ENCODE results near the gene TMEM126B. TPM values are rescaled to one million over a fixed set of nuclear protein-coding genes. Genes with fewer than 3 reads are reported as not detected.

Gene TMEM126B
- total RNA-seq, 1 experiment from 2014 or later: 65.8 TPM

DNA sequence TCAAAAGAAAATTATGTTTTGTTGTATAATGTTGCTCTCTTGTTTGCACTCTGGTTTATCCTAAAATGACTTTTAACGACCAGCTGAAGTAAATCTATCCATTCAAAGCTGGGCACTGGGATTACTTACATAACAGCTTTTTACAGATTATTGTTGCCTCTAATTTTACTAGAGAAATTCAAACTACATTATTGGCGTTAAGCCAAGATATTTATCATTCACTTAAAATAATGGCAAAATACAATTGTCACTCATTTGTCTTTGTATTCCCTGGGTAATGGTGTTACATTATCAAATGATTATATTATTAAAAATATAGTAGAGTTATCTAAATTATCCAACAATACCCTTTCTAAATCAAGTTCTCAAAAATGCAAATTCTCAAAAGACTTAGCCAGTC, 31.5 kb upstream of the TMEM126B start (continued):
- no peak for TF ChIP-seq TEAD4 (CRISPR knock-in tag; IDR thresholded peaks at IDR 0.05)
- no peak for TF ChIP-seq SMAD4 (CRISPR knock-in tag; IDR thresholded peaks at IDR 0.05)
- TF ChIP-seq, protein P1, sequence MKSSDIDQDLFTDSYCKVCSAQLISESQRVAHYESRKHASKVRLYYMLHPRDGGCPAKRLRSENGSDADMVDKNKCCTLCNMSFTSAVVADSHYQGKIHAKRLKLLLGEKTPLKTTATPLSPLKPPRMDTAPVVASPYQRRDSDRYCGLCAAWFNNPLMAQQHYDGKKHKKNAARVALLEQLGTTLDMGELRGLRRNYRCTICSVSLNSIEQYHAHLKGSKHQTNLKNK (CRISPR knock-in tag; IDR thresholded peaks at IDR 0.05): no peak
- TF ChIP-seq IRF2 (CRISPR knock-in tag; IDR thresholded peaks at IDR 0.05; ENCODE audit: borderline replicate concordance, low read depth): no peak
- TF ChIP-seq RORB (CRISPR knock-in tag; IDR thresholded peaks at IDR 0.05): no peak
- no peak for TF ChIP-seq SMAD3 (CRISPR knock-in tag; IDR thresholded peaks at IDR 0.05; ENCODE audit: borderline replicate concordance)
- TF ChIP-seq, protein P2, sequence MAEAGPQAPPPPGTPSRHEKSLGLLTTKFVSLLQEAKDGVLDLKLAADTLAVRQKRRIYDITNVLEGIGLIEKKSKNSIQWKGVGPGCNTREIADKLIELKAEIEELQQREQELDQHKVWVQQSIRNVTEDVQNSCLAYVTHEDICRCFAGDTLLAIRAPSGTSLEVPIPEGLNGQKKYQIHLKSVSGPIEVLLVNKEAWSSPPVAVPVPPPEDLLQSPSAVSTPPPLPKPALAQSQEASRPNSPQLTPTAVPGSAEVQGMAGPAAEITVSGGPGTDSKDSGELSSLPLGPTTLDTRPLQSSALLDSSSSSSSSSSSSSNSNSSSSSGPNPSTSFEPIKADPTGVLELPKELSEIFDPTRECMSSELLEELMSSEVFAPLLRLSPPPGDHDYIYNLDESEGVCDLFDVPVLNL (CRISPR knock-in tag; IDR thresholded peaks at IDR 0.05; ENCODE audit: borderline replicate concordance, low read depth): no peak
- TF ChIP-seq, protein P3, sequence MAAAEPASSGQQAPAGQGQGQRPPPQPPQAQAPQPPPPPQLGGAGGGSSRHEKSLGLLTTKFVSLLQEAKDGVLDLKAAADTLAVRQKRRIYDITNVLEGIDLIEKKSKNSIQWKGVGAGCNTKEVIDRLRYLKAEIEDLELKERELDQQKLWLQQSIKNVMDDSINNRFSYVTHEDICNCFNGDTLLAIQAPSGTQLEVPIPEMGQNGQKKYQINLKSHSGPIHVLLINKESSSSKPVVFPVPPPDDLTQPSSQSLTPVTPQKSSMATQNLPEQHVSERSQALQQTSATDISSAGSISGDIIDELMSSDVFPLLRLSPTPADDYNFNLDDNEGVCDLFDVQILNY (CRISPR knock-in tag; IDR thresholded peaks at IDR 0.05): no peak

DNA sequence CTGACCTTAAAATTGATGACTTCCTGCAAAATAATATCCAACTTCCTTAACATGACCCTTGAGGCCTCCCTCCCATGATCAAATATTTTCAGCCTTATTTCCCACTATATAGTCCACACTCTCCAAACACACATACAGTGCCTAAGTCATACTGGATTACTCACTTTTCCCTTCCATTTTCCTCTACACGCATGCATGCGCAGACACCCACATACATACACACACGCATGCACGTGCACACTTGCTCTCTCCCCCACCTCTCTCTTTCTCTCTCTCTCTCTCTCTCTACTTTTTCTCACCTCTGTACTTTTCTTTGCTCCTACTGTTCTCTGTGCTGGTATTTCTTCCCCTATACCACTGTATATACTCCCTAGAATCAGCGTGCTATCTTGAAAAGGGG, 29.3 kb upstream of the TMEM126B start:
- POLR2A ChIA-PET: no interaction called here
- Mint-ChIP-seq H3K36me3 (no peaks in the 10 kb centered on the region), H3K27me3 (ENCODE audit: low read depth) (no peaks in the 10 kb centered on the region), H3K4me1 (peaks cover 19% of the 10 kb centered on the region), H3K27ac (peak overlapping the region; percentile 8; the same call in 1 of the 2 replicates), H3K4me3 (no peak overlapping the region), H3K9me3 (no peaks in the 10 kb centered on the region)
- ATAC-seq (no peak), DNase-seq (ENCODE audit: low spot score) (no peak)
- CTCF ChIA-PET: no interaction called here
- TF ChIP-seq KAT7 (CRISPR knock-in tag; IDR thresholded peaks at IDR 0.05; ENCODE audit: borderline replicate concordance): no peak
- TF ChIP-seq ATF1 (CRISPR knock-in tag; IDR thresholded peaks at IDR 0.05): no peak
- TF ChIP-seq FOXJ3 (CRISPR knock-in tag; IDR thresholded peaks at IDR 0.05; ENCODE audit: borderline replicate concordance): no peak
- TF ChIP-seq, protein P4, sequence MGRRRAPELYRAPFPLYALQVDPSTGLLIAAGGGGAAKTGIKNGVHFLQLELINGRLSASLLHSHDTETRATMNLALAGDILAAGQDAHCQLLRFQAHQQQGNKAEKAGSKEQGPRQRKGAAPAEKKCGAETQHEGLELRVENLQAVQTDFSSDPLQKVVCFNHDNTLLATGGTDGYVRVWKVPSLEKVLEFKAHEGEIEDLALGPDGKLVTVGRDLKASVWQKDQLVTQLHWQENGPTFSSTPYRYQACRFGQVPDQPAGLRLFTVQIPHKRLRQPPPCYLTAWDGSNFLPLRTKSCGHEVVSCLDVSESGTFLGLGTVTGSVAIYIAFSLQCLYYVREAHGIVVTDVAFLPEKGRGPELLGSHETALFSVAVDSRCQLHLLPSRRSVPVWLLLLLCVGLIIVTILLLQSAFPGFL (CRISPR knock-in tag; IDR thresholded peaks at IDR 0.05; ENCODE audit: borderline replicate concordance): no peak
- TF ChIP-seq, protein P5, sequence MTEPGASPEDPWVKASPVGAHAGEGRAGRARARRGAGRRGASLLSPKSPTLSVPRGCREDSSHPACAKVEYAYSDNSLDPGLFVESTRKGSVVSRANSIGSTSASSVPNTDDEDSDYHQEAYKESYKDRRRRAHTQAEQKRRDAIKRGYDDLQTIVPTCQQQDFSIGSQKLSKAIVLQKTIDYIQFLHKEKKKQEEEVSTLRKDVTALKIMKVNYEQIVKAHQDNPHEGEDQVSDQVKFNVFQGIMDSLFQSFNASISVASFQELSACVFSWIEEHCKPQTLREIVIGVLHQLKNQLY (CRISPR knock-in tag; IDR thresholded peaks at IDR 0.05): no peak
- TF ChIP-seq ZNF263 (CRISPR knock-in tag; IDR thresholded peaks at IDR 0.05; ENCODE audit: low read depth): no peak
- no peak for TF ChIP-seq JAZF1 (CRISPR knock-in tag; IDR thresholded peaks at IDR 0.05)
- no peak for TF ChIP-seq SP1 (CRISPR knock-in tag; conservative IDR thresholded peaks at IDR 0.05)
- no peak for TF ChIP-seq ZNF219 (CRISPR knock-in tag; IDR thresholded peaks at IDR 0.05; ENCODE audit: borderline replicate concordance)
- TF ChIP-seq GRHL2 (CRISPR knock-in tag; IDR thresholded peaks at IDR 0.05; ENCODE audit: insufficient replicate concordance, severe bottlenecking): no peak
- TF ChIP-seq NFYB (CRISPR knock-in tag; conservative IDR thresholded peaks at IDR 0.05; ENCODE audit: low read depth): no peak
- no peak for TF ChIP-seq OVOL2 (CRISPR knock-in tag; IDR thresholded peaks at IDR 0.05; ENCODE audit: borderline replicate concordance)
- TF ChIP-seq, protein P6, sequence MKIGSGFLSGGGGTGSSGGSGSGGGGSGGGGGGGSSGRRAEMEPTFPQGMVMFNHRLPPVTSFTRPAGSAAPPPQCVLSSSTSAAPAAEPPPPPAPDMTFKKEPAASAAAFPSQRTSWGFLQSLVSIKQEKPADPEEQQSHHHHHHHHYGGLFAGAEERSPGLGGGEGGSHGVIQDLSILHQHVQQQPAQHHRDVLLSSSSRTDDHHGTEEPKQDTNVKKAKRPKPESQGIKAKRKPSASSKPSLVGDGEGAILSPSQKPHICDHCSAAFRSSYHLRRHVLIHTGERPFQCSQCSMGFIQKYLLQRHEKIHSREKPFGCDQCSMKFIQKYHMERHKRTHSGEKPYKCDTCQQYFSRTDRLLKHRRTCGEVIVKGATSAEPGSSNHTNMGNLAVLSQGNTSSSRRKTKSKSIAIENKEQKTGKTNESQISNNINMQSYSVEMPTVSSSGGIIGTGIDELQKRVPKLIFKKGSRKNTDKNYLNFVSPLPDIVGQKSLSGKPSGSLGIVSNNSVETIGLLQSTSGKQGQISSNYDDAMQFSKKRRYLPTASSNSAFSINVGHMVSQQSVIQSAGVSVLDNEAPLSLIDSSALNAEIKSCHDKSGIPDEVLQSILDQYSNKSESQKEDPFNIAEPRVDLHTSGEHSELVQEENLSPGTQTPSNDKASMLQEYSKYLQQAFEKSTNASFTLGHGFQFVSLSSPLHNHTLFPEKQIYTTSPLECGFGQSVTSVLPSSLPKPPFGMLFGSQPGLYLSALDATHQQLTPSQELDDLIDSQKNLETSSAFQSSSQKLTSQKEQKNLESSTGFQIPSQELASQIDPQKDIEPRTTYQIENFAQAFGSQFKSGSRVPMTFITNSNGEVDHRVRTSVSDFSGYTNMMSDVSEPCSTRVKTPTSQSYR (CRISPR knock-in tag; IDR thresholded peaks at IDR 0.05): no peak
- TF ChIP-seq TEAD4 (CRISPR knock-in tag; IDR thresholded peaks at IDR 0.05): no peak
- TF ChIP-seq, protein P7, sequence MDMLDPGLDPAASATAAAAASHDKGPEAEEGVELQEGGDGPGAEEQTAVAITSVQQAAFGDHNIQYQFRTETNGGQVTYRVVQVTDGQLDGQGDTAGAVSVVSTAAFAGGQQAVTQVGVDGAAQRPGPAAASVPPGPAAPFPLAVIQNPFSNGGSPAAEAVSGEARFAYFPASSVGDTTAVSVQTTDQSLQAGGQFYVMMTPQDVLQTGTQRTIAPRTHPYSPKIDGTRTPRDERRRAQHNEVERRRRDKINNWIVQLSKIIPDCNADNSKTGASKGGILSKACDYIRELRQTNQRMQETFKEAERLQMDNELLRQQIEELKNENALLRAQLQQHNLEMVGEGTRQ (CRISPR knock-in tag; IDR thresholded peaks at IDR 0.05): no peak
- no peak for TF ChIP-seq TP53 (CRISPR knock-in tag; IDR thresholded peaks at IDR 0.05)
- TF ChIP-seq ELF4 (CRISPR knock-in tag; IDR thresholded peaks at IDR 0.05; ENCODE audit: low read depth): no peak
- TF ChIP-seq MYBL2 (CRISPR knock-in tag; IDR thresholded peaks at IDR 0.05): no peak
- TF ChIP-seq, protein P8, sequence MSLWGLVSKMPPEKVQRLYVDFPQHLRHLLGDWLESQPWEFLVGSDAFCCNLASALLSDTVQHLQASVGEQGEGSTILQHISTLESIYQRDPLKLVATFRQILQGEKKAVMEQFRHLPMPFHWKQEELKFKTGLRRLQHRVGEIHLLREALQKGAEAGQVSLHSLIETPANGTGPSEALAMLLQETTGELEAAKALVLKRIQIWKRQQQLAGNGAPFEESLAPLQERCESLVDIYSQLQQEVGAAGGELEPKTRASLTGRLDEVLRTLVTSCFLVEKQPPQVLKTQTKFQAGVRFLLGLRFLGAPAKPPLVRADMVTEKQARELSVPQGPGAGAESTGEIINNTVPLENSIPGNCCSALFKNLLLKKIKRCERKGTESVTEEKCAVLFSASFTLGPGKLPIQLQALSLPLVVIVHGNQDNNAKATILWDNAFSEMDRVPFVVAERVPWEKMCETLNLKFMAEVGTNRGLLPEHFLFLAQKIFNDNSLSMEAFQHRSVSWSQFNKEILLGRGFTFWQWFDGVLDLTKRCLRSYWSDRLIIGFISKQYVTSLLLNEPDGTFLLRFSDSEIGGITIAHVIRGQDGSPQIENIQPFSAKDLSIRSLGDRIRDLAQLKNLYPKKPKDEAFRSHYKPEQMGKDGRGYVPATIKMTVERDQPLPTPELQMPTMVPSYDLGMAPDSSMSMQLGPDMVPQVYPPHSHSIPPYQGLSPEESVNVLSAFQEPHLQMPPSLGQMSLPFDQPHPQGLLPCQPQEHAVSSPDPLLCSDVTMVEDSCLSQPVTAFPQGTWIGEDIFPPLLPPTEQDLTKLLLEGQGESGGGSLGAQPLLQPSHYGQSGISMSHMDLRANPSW (CRISPR knock-in tag; conservative IDR thresholded peaks at IDR 0.05; ENCODE audit: low read depth): no peak
